GM18907 (cell line): Measurements from ENCODE around the gene GLIPR2.

Experiments used
- ATAC-seq: cut with Tn5 transposase; IDR thresholded peaks from one replicate; pipeline ENCODE4 v1.9.1; 2021; ENCODE audit warnings: mild to moderate bottlenecking, moderate library complexity; ENCODE audit not compliant: unreplicated experiment

GLIPR2 gene

DNA sequence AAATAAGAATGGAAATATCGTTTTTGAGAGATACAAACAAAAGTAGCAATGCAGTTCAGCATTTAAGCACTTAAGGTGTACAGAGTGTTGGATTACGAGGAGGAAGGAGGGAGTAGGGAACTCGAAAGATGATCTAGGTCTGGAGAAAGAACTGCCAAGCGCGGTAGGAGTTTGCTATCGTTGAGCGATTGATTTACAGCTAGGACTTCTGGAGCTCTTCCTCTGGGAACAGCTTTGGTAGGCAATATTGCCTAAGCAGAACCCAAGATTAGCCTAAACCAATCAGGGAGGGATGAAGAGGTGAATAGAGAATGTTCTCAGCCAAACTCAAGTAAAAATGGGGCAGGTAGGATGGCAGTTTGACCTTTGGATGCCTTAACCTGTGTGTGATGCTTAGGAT is 55.2 kb downstream of the GLIPR2 start:
- no peak for ATAC-seq

DNA sequence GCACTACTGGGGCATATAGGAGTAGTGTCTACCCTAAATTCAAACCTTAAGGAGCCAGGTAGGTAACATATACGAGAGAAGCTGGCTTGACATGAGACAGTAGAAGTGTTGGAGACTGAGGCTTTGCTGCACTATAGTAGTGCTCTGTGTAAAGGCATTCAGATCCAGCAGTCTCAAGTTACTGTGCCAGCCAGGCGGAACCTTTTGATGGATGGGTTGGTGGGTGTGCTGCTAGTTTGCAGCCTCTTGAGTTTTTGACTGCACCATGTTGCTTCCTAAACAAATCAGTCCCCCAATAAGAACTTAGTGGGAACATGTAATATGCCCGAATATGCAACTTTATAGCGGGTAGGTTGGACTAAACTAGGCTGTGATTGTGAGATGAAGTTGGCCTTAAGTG is 55.7 kb downstream of the GLIPR2 start:
- no peak for ATAC-seq

DNA sequence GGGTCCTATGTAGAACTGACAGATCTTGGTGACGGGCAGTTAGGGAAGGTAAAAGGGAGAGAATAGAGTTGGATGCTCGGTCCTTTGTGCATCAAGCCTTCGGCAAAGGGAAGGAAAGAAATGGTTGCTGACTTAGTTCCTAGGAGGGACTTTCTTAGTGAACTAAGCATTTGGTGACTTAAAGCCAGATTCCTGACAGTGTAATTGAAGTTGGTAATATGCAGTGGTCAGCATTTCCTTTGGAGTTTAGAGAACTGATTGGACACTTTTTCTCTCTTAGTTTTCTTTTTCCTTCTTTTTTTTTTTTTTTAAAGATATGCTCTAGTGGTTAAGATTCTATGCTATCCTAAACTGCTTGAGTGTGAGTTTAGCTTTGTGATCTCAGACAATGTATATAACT is 56.5 kb downstream of the GLIPR2 start:
- ATAC-seq: no peak

DNA sequence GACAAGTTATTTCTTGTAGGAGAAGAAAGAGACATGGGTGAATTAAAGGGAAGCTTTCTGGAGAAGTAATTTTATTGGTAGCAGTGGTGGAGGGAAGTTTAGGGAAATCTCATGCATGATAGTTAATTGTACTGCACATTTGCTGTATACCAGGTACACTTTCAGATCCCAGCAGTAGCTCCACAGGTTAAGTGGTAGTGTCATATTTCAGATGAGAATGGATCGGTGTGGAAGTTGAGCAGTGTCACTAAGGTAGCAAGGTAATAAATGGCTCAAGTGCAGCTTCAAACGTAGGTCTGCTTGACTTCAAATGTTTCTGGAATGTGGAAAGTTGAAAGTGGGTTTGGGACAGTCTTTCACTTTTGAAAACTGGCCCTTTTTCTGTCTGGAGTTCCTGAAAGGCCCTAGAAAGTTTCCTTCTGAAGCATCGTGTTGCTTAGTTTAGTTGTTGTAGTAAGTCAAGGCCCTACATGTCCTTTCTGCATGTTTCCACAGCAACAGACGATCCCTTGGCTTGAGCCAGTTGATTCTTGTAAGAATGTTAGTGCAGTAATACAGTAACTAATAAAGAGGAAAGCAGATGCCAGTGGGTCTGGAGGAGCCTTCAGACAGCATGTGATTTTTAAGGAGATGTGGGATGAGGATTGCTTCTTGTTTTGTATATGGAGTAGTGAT is 57.9 kb downstream of the GLIPR2 start:
- no peak for ATAC-seq

DNA sequence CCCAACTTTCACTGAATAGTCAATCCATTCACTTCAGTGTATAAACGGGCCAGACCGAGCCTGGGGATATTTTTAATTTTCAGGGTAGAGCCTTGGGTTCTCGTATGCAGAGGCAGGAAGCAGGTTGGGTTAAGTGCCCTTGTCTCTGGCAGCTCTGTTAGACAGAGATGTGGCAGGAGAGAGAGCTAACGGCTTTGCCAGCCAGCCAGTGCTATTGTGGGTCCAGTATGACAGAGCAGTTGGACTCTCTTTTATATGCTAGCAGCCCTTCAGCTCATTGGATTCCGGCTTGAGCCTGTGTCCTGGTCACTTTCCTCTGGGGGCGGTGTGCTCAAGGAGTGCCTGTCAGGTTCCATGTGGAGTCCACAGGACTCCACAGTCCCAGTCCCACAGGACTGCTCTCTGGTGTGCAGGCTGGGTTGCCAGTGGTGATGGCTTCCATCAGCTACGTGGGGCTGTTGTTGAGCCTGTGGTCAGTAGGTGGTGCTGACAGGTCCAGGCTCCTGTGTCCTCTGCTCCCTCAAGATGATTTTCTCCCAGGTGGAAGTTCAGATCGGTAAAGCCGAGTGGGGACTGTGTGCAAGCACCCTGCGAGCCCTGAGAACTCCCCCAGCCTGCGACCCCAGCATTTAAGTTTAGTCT is 68.5 kb downstream of the GLIPR2 start:
- no peak for ATAC-seq

DNA sequence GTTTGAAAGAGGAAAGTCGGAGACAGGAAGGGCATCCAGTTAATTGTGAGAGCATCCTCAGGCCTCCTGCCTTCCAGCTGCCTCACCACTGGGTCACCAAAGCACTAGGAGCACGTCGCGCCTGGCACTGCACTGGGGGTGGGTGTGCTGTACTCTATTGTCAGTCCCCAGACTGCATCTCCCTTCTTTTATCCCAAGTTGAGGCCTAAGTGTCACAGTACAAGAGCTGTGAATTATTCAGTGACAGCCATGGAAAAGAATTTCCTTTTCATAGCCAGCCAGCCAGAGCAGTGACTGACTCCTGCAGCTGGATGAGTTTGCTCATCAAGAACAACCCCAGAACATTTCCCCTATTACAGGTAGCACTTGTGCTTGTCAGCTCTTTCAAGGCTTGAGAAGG is 70.5 kb downstream of the GLIPR2 start:
- ATAC-seq: no peak

DNA sequence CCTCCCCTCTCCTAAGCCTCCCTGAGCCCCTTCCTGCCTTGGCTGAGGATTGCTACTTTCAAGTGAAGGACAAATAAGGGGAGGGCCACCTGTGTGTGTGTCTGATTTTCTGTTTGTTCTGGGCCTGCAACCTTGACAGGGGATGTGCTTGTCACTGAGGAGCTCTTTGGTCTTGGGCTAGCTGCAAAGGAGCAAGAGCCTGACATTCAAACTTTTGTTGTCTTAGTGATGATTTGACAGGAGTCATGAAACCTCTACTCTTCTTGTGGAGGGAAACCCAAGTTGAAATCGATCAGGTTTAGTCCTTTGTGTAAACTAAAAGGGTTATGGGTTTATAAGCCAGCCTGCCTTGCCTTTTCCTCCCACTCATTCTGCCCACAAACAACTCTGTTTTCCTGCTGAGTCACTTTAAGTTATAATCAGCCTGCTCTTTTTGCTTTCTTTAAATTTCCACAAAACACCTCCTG is 71.0 kb downstream of the GLIPR2 start:
- no peak for ATAC-seq

DNA sequence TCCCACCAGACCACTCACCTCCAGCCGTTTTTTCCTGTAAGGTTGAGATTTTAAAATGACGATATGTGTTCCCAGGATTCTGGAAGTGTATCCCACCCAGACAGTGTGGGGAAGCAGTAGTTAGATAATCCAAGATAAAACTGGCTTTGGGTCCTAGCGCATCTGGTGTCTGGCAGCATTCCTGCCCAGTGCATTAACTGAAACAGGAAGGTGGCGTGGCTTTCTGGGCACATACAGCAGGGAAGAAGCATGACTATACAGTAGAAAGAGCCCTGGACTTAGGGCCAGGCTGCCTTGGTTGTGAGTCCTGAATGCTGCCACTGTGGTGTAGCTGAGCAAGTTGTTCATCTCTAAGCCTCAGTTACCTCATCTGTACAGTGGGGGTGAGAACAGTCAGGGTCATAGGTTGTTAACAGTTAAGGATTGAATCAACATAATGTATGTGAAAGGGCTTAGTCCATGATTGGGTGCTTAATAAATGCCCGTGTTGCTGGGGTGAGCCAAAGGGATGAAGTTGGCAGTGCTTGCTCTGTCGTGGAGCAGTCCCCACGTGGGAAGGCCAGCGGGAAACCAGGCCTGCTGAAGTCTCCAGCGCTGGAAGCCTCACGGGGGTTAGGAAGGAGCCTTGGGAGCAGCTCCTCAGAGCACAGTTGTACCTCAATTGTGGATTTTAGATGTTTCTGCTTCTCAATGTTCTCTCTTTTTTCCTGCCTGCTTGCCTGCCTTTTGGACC is 72.2 kb downstream of the GLIPR2 start:
- no peak for ATAC-seq

DNA sequence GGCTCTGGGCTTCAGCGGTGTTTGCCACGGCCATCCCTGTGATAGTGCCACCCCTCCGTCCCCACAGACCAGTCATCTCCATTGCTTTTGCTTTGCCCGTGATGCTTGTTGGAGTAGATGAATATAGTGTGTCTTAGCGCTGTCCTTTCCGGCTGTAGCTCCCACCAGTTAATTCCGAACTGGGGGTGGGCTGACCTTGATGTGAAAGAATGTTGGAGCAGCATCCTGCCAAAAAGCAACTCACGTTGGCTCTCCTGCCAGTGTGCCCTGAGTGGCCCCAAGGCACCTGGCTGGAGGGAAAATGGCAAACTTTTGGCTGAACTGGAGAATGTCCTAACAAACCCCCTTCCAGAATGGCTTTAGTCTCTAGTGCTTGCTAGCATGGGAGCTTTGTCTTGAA is 74.2 kb downstream of the GLIPR2 start:
- no peak for ATAC-seq

DNA sequence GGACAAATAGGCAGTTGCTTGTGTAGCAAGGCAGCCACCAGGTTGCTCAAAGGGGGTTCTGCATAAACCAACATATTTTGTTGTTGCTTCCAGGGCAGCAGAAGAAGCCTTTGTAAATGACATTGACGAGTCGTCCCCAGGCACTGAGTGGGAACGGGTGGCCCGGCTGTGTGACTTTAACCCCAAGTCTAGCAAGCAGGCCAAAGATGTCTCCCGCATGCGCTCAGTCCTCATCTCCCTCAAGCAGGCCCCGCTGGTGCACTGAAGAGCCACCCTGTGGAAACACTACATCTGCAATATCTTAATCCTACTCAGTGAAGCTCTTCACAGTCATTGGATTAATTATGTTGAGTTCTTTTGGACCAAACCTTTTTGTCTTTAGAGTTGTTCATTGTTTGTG is 75.0 kb downstream of the GLIPR2 start:
- no peak for ATAC-seq

DNA sequence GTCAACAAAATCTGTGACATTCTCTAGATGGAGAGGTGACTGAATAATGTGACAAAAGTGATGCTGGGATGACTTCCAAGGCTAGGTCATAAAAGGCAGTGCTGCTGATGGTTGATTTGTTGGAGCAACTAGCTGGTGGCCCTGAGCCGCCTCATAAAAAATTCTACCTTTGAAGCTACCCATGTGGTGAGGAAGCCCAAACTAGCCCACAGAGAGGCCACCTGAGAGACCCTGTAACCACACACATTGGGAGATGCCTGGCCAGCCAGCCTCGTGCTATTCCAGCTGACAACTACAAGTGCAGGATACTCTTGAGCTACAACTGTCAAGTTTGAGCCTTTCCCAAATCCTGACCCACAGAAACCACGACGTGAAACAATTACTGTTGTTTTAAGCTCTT is 76.9 kb downstream of the GLIPR2 start:
- no peak for ATAC-seq
